ENCODE results near the gene FRK. TPM values are rescaled to one million over a fixed set of nuclear protein-coding genes. Genes with fewer than 3 reads are reported as not detected.

Gene FRK
- total RNA-seq, 1 donor from 2014 or later = 24.3 TPM

DNA sequence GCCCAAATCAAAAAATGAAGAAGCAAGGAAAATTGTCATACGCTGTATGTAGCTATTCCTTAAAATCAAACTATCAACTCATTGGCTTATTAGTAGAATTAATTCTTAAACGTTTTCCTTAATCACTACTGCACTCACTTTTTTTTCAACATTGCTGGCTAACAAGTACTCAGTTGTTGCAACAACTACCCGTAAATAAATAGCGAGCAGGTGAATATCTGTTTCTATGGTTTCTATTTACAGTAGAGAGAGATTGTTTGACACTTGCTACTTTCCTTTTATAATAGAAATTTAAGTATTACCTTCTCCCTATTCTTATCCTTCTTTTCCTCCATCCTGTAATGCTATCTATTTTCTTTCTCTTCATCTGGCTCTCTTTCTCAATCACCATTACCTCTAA lies 25.1 kb downstream of the FRK start:
- no peak for DNase-seq (ENCODE audit: low spot score)

DNA sequence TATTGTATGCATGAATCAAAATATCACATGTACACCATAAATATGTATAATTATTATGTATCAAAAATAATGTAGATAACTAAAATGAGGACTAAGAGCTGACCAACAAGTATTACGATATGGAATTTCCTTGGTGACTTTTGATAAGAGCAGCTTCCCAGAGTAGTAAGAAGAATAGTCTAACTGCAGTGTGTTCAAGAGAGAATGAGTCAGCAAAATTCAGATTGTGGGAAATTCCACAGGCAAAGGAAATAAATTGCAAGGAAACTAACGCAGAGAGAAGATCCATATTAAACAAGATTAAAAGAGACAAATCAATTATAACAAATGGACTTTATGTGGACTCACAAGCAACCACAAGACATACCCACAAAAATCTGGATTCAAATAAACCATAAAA lies 26.4 kb downstream of the FRK start:
- DNase-seq (ENCODE audit: low spot score) = no peak

DNA sequence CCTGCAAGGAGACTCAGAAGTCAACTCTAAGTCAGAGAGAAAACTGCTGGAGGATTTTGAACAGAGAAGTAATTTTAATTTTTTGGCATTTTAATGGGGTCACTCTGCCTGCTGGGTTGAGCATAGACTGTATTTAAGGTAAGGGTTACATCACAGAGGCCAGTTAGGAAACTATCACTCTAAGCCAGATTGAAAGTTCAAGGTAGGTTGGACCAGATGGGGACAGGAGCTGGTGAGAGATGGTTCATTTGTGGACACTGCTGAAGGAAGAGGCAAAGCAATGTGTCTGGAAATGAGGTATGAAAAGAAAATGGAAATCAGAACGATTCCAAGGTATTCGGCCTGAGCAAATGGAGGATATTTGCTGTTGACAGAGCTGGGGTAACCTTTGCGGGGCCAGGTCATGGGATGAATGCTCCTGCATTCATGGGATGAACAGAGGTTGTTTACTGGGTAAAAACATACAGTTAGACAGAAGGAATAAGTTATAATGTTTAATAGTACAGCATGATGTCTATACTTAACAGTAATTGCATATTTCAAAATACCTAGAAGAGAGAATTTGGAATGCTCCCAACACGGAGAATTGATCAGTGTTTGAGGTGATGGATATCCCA lies 26.9 kb downstream of the FRK start:
- DNase-seq (ENCODE audit: low spot score) = no peak

DNA sequence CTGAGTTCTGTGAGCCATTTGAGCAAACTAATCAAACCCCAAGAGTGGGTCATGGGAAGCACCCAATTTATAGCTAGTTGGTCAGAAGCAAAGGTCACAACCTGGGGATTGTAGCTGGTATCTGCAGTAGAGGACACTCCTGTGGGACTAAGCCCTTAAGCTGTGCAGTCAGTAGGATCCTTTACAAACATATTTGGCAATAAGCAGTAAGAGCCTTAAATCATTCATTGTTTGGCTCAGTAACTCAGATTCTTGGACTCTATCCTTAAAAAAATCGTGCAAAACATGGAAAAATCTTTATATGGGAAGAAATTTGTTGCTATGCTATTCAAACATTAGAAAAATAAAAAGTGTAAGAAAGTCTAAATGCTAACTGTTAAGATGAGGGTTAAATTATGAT lies 29.9 kb downstream of the FRK start:
- DNase-seq (ENCODE audit: low spot score) = no peak

DNA sequence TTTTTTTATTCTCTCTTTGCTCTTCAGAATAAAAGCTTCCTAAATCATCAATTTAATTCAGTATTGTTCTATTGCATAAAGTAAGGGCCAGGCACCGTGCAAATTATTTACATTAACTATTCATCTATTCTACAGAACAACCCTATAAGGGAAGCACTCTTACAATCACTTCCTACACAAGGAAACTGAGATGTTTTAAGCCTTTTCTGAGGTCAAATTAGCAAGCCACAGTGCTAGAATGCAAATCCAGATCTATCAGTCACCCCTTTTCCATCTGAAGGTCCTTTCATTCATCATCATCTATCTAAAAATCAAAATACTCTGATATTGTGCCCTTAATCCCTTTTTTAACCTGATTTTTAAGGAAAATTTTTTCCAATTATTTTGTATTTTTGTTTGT lies 31.2 kb downstream of the FRK start:
- DNase-seq (ENCODE audit: low spot score) = no peak

DNA sequence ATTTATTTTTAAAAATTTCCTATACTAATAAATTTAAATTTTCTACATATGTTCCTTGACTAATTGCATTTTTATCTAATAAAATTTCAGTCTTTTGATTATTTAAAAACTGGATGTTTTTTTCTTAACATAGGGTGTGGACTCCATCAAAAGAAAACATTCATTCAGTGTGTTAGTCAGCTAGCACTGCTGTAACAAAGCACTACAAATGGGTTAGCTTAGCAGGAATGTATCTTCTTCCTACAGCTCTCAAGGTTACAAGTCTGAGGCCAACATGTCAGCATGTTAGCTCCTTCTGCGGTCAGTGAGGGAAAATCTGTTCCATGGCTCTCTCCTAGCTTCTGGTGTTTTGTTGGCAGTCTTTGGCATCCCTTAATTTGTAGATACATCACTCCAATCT lies 32.5 kb downstream of the FRK start:
- no peak for DNase-seq (ENCODE audit: low spot score)

DNA sequence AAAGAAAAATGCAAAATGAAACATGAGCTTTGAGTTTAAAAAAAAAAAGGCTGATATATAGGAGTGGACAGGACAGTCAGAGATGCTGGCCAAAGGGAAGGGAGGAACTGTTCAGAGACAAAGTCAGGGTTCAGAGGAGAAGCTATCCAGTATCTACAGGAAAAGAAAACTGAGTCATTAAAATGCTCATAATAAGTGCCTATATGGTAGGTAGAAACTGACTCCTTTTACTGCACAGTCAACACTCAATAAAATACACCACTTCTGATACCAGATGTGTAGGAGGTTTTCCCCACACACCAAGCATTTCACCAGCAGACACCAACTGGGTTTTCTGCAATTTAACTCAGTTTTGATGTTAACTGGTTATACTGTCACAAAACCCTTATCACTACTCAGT lies 32.9 kb downstream of the FRK start:
- DNase-seq (ENCODE audit: low spot score) = no peak

DNA sequence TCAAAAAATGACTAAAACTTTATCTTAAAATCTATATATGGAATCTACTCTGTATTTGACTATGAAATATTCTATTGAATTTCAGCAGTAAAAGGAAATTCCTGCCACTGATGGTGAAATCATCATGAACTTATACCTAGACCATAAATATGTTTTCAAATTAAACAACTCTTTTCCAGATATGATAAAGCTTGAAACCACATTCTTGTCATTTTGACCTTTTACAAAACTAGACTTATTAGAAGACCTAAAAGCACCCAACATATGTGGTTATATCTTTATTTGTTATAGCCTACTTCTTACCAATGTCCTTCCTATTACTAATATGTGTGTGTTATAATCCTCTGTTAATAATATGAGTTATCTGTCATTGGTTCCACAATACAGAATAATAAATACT lies 35.3 kb downstream of the FRK start:
- DNase-seq (ENCODE audit: low spot score) = no peak

- DNase-seq (ENCODE audit: low spot score) = no peak
These were observed 37.7 kb downstream of the FRK start for GRCh38 chr6:116022841-116023445.

DNA sequence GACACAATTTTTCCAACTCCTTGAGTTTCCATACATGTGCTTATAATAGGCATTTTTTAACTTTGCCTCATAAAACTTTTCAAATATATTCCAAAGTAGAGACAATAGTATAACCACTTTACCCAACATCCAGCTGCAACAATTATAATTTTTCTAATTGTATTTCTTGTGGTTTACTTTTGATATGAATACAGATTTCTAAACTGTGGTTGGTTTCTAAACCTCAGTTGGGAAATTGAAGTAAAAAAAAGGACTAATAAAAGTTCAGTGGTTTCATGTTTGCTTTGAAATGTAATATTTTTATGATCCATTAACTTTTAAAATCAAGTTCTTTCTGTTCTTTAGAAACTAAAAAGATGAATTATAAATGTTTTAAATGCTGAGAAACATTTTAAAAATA lies 40.0 kb downstream of the FRK start:
- DNase-seq (ENCODE audit: low spot score) = no peak

DNA sequence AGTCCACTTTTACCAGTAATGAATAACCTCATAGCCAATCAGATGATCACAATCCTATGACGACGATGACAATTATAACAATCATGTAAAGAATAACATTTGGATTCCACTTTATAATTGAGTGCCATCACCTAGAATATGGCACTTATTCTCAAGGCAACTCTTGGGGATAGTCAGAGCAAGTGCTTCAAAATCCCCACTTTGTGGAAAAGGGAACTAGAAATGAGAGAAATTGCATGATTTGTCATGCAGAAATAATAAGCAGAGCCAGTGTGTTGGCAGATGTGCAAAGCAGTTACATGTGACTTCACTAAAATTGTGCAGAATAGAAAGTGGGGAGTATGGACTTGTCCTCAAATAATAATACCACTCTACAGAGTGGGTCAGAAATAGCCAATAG lies 41.3 kb downstream of the FRK start:
- DNase-seq (ENCODE audit: low spot score) = no peak

GRCh38 chr6:116018976-116019375 lies 41.7 kb downstream of the FRK start:
- DNase-seq (ENCODE audit: low spot score) = no peak

- DNase-seq (ENCODE audit: low spot score) = no peak
These were observed 43.0 kb downstream of the FRK start for GRCh38 chr6:116017546-116018295.

DNA sequence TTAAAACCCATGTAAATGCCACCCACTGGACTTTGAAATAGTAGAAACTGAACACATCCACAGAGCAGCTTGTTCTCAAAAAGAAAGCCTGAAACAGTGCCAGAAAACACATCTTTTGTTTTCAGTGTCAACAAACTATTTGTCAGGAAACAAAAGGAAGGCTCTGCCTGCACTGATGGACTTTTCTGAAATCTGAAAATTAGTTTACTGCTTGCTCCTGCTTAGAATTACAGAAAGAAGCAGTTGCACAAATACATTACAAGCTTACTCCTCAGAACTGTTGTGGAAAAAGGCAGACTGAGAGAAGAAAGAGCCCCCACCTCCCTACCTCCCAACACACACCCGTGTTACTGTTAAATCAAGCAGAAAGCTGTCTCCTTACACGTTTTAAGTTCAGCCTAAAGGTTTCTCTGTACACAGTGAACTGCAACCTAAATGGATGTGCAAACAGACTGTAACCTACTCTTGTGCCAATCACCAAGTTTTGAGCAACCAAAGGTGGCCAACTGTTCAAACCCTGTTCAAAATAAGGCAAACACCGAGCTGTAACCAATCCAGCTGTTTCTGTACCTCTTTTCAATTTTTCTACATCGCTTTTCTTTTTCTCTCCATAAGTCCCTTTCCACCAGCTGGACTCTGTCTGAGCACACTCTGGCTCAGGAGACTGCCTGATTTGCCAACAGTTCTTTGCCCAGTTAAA lies 43.7 kb downstream of the FRK start:
- DNase-seq (ENCODE audit: low spot score) = no peak

DNA sequence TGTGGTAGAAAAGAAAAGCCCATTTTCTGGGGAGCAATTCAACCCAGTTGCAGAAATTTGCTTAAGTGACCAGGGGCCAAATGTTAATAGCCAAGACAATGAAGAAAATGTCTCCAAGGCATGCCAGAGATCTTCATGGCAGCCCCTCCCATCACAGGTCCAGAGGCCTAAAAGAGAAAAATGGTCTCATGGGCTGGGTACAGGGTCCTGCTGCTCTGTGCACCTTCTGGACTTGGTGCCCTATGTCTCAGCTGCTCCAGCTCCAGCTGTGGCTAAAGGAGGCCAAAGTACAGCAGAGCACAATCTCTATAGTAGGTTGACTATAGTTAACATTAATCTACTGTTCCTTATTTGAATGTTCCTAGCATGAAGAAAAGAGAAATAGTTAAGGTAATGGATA lies 44.7 kb downstream of the FRK start:
- DNase-seq (ENCODE audit: low spot score) = no peak

DNA sequence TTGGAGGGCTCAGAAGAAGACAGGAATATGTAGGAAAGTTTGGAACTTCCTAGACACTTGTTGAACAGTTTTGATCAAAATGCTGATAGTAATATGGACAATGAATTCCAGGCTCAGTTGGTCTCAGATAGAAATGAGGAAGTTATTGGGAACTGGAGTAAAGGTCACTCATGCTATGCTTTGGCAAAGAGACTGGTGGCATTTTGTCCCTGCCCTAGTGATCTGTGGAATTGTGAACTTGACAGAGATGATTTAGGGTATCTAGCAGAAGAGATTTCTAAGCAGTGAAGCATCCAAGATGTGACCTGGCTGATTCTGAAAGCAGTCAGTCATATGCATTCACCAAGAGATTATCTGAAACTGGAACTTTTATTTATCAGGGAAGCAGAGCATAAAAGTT lies 45.1 kb downstream of the FRK start:
- peak; percentile 38 for DNase-seq (ENCODE audit: low spot score)

- DNase-seq (ENCODE audit: low spot score) = no peak
These were observed 47.7 kb downstream of the FRK start for GRCh38 chr6:116012951-116013350.

GRCh38 chr6:116012471-116012949 lies 48.2 kb downstream of the FRK start:
- DNase-seq (ENCODE audit: low spot score) = no peak

- no peak for DNase-seq (ENCODE audit: low spot score)
These were observed 49.2 kb downstream of the FRK start for GRCh38 chr6:116011520-116011919.

DNA sequence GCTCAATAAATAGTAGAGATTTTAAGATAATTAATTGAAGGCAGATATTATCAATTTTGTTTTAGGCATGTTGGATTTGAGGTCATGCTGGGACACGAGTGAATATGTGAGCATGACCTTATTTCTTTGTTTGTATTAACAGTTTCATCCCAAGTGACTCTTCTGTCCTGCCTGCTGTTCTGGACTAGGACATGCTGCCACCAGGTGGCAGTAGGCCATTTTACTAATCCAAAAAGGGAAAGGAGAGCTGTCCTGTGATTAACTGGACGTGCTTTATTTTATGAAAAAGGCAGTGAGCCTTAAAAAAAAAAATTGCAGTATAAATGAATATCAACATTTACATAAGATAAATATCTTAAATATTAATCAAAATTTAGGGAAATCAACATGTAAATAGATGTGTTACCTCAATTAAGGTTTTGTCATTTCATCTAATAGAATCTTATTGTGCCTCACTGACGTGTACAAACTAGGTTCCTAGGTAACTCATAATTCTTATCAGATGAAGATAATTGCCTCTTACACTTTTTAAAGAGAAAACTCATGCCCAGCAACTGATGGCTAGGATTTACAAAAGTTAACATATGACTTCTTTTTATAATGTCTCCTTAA lies 49.8 kb downstream of the FRK start:
- peak; percentile 74 for DNase-seq (ENCODE audit: low spot score)

- DNase-seq (ENCODE audit: low spot score) = no peak
These were observed 50.3 kb downstream of the FRK start for GRCh38 chr6:116010386-116010785.
